Measurements from ENCODE around the gene CDH18.

GRCh38 chr5:19690978-19691377 is 297.0 kb downstream of the CDH18 start:
- TF ChIP-seq CTCF (IDR thresholded peaks at IDR 0.05) (no peak), POLR2A (IDR thresholded peaks at IDR 0.05) (no peak)
